ENCODE results near the gene IFT74.

IFT74 gene

GRCh38 chr9:26975728-26976707, 19.8 kb downstream of the IFT74 start:
- DNase-seq: peak; percentile 53

GRCh38 chr9:26983340-26983739, 27.1 kb downstream of the IFT74 start:
- no peak for DNase-seq

- DNase-seq: no peak
These were observed 39.6 kb downstream of the IFT74 start for GRCh38 chr9:26995810-26996209.

- DNase-seq: no peak
These were observed 47.3 kb downstream of the IFT74 start for GRCh38 chr9:27003426-27004077.

- DNase-seq: no peak
These were observed 49.3 kb downstream of the IFT74 start, which contains the start of gene LRRC19 for GRCh38 chr9:27005491-27005890. Gene LRRC19, minus strand, starts transcription at chr9:27005672. Its CDS starts 5,978 bp downstream, at chr9:26999694.

GRCh38 chr9:27019589-27019988, 63.4 kb downstream of the IFT74 start:
- DNase-seq: peak; percentile 8

GRCh38 chr9:27022920-27023319, 66.7 kb downstream of the IFT74 start:
- peak; percentile 19 for DNase-seq

GRCh38 chr9:27029186-27029585, 73.0 kb downstream of the IFT74 start:
- DNase-seq: no peak

GRCh38 chr9:27033815-27034403, 77.7 kb downstream of the IFT74 start:
- peak; percentile 89 for DNase-seq

- DNase-seq: no peak
These were observed 81.3 kb downstream of the IFT74 start for GRCh38 chr9:27037499-27037898.

- no peak for DNase-seq
These were observed 85.5 kb downstream of the IFT74 start for GRCh38 chr9:27041746-27042145.

- DNase-seq: no peak
These were observed 86.3 kb downstream of the IFT74 start for GRCh38 chr9:27042476-27042875.

- DNase-seq: no peak
These were observed 87.0 kb downstream of the IFT74 start for GRCh38 chr9:27043176-27043575.

GRCh38 chr9:27047136-27047535, 90.9 kb downstream of the IFT74 start:
- DNase-seq: no peak

- peak; percentile 48 for DNase-seq
These were observed 97.3 kb downstream of the IFT74 start for GRCh38 chr9:27053369-27054022.

GRCh38 chr9:27054125-27054524, 97.9 kb downstream of the IFT74 start:
- DNase-seq: peak; percentile 22

- DNase-seq: no peak
These were observed 98.6 kb downstream of the IFT74 start for GRCh38 chr9:27054841-27055240.

GRCh38 chr9:27059412-27059811, 103.2 kb downstream of the IFT74 start:
- peak; percentile 24 for DNase-seq

- DNase-seq: peak; percentile 84
These were observed 103.7 kb downstream of the IFT74 start for GRCh38 chr9:27059907-27060306.

- no peak for DNase-seq
These were observed 109.1 kb downstream of the IFT74 start for GRCh38 chr9:27065288-27065687.

GRCh38 chr9:27073841-27074728, 117.9 kb downstream of the IFT74 start:
- no peak for DNase-seq

- no peak for DNase-seq
These were observed 122.5 kb downstream of the IFT74 start for GRCh38 chr9:27078685-27079084.

Measured in OCI-M1 (cell line).